IMR-90 (cell line): Measurements from ENCODE around the gene PMP22. TPM values are rescaled to one million over a fixed set of nuclear protein-coding genes. Genes with fewer than 3 reads are reported as not detected.

Experiments
- ATAC-seq: fragments of 200-7000 bp; cut with Tn5 transposase; 2 replicates; pipeline ENCODE4 v1.9.1; 2020; ENCODE audit warnings: low read depth, mild to moderate bottlenecking, moderate library complexity
- BruUV-seq: library from RNA; stranded (reverse); fragments of 400-500 nt; replicated peaks from 2 replicates; lab custom pipeline; 2021; lab: Mats Ljungman, UMichigan
- CTCF ChIA-PET: fragments of 300-600 bp; formaldehyde crosslinking; extraction: SDS; loops from one replicate; lab custom pipeline; 2021; ENCODE audit warnings: antibody characterized with exemption; lab: Yijun Ruan, JAX
- POLR2A ChIA-PET: fragments of 300-600 bp; sonication (Branson Sonifier 250); formaldehyde crosslinking; loops from one replicate; lab custom pipeline; 2022; ENCODE audit warnings: antibody characterized with exemption; ENCODE audit not compliant: unreplicated experiment; lab: Charles Lee
- DNase-seq: peaks from one replicate; pipeline ENCODE4 v3.0.0; 2013
- H2AFZ ChIP-seq: replicated peaks from 2 replicates; pipeline ENCODE3; 2013; ENCODE audit warnings: low read length, mild to moderate bottlenecking; ENCODE audit not compliant: poor library complexity
- H2AK5ac ChIP-seq: 2 replicates; pipeline ENCODE4 v1.6.1; 2013; ENCODE audit warnings: low read depth, low read length, inconsistent platforms
- H2AK9ac ChIP-seq: replicated peaks from 2 replicates; pipeline ENCODE3; 2013; ENCODE audit warnings: mild to moderate bottlenecking, low read depth, low read length, moderate library complexity; ENCODE audit not compliant: poor library complexity
- H2BK120ac ChIP-seq: 2 replicates; pipeline ENCODE4 v1.6.1; 2013; ENCODE audit warnings: low read depth, low read length, inconsistent platforms
- H2BK15ac ChIP-seq: 3 replicates; pipeline ENCODE4 v1.6.1; 2013; ENCODE audit warnings: low read depth, low read length, inconsistent platforms
- H2BK20ac ChIP-seq: 2 replicates; pipeline ENCODE4 v1.6.1; 2013; ENCODE audit warnings: low read depth, mild to moderate bottlenecking, inconsistent platforms, low read length, moderate library complexity
- H2BK5ac ChIP-seq: 2 replicates; pipeline ENCODE4 v1.6.1; 2013; ENCODE audit warnings: mild to moderate bottlenecking, low read depth, low read length, inconsistent platforms; ENCODE audit not compliant: poor library complexity, severe bottlenecking
- H3K14ac ChIP-seq: replicated peaks from 2 replicates; pipeline ENCODE4 v1.6.1; 2013; ENCODE audit warnings: low read depth, low read length, inconsistent platforms
- H3K18ac ChIP-seq: 2 replicates; pipeline ENCODE4 v1.6.1; 2013; ENCODE audit warnings: low read depth, low read length, control low read depth
- H3K23ac ChIP-seq: 2 replicates; pipeline ENCODE4 v1.6.1; 2013; ENCODE audit warnings: low read depth, low read length, inconsistent platforms
- H3K27ac ChIP-seq: 2 replicates; pipeline ENCODE4 v1.5.1; 2013; ENCODE audit warnings: mild to moderate bottlenecking, control low read depth, low read length; ENCODE audit not compliant: insufficient read depth
- H3K27me3 ChIP-seq: 2 replicates; pipeline ENCODE4 v1.6.1; 2013; ENCODE audit warnings: low read length; ENCODE audit not compliant: control insufficient read depth, insufficient read depth
- H3K36me3 ChIP-seq: 2 replicates; pipeline ENCODE4 v1.6.1; 2013; ENCODE audit warnings: low read length, mixed read lengths; ENCODE audit not compliant: control insufficient read depth, insufficient read depth
- H3K4ac ChIP-seq: 2 replicates; pipeline ENCODE4 v1.6.1; 2013; ENCODE audit warnings: low read depth, low read length, inconsistent platforms
- H3K4me1 ChIP-seq: 2 replicates; pipeline ENCODE4 v1.6.1; 2013; ENCODE audit warnings: low read length, mixed read lengths; ENCODE audit not compliant: control insufficient read depth, insufficient read depth
- H3K4me2 ChIP-seq: 2 replicates; pipeline ENCODE4 v1.6.1; 2013; ENCODE audit warnings: low read depth, mild to moderate bottlenecking, control low read depth, low read length, moderate library complexity
- H3K4me3 ChIP-seq: 2 replicates; pipeline ENCODE4 v1.5.1; 2013; ENCODE audit warnings: low read depth, mild to moderate bottlenecking, control low read depth, low read length, moderate library complexity; ENCODE audit not compliant: insufficient read depth
- H3K56ac ChIP-seq: 2 replicates; pipeline ENCODE4 v1.6.1; 2013; ENCODE audit warnings: low read length, inconsistent platforms; ENCODE audit not compliant: insufficient read depth; ENCODE audit errors: extremely low read depth
- H3K79me1 ChIP-seq, 2 experiments: 2 replicates each; pipeline ENCODE4 v1.6.1; 2013; ENCODE audit warnings: low read length in 2 of 2, inconsistent platforms in 1 of 2, low read depth in 1 of 2
- H3K9ac ChIP-seq: 2 replicates; pipeline ENCODE4 v1.6.1; 2013; ENCODE audit warnings: low read depth, low read length, control low read depth
- H3K9me1 ChIP-seq: 2 replicates; pipeline ENCODE4 v1.6.1; 2013; ENCODE audit warnings: low read length, inconsistent platforms; ENCODE audit not compliant: insufficient read depth
- H3K9me3 ChIP-seq: 2 replicates; pipeline ENCODE4 v1.6.1; 2013; ENCODE audit warnings: low read length; ENCODE audit not compliant: control insufficient read depth, insufficient read depth
- H4K20me1 ChIP-seq: 2 replicates; pipeline ENCODE4 v1.6.1; 2013; ENCODE audit warnings: low read length, inconsistent platforms; ENCODE audit not compliant: insufficient read depth
- H4K5ac ChIP-seq: 2 replicates; pipeline ENCODE4 v1.6.1; 2013; ENCODE audit warnings: mild to moderate bottlenecking, low read depth, low read length, control low read depth
- H4K8ac ChIP-seq, 2 experiments: 2 replicates each; pipeline ENCODE4 v1.6.1; 2013; ENCODE audit warnings: low read depth in 2 of 2, low read length in 2 of 2, control low read depth in 1 of 2, inconsistent platforms in 1 of 2
- H4K91ac ChIP-seq: 2 replicates; pipeline ENCODE4 v1.6.1; 2013; ENCODE audit warnings: low read depth, low read length, inconsistent platforms; ENCODE audit not compliant: insufficient read depth
- BHLHE40 ChIP-seq: fragments of 150-350 bp; IDR thresholded peaks from 2 replicates; pipeline ENCODE4 v1.6.1; 2016; ENCODE audit warnings: mild to moderate bottlenecking, low read depth, low read length
- CEBPB ChIP-seq: IDR thresholded peaks from 2 replicates; pipeline ENCODE4 v1.6.1; 2012; ENCODE audit warnings: low read depth, low read length, improper control_type of control experiment
- CTCF ChIP-seq: conservative IDR thresholded peaks from 2 replicates; pipeline ENCODE4 v1.5.1; 2012; ENCODE audit warnings: mild to moderate bottlenecking, low read depth, low read length, improper control_type of control experiment
- FOS ChIP-seq: fragments of 150-350 bp; IDR thresholded peaks from 2 replicates; pipeline ENCODE4 v1.6.1; 2016; ENCODE audit warnings: low read depth, low read length
- MAFK ChIP-seq: IDR thresholded peaks from 2 replicates; pipeline ENCODE4 v1.6.1; 2012; ENCODE audit warnings: low read depth, low read length, improper control_type of control experiment
- POLR2A ChIP-seq: IDR thresholded peaks from 2 replicates; pipeline ENCODE4 v1.6.1; 2012; ENCODE audit warnings: mild to moderate bottlenecking, low read depth, low read length
- RAD21 ChIP-seq: IDR thresholded peaks from 2 replicates; pipeline ENCODE4 v1.6.1; 2012; ENCODE audit warnings: low read length, improper control_type of control experiment
- RCOR1 ChIP-seq: IDR thresholded peaks from 2 replicates; pipeline ENCODE4 v1.6.1; 2012; ENCODE audit warnings: mild to moderate bottlenecking, low read length, improper control_type of control experiment; ENCODE audit not compliant: insufficient replicate concordance
- WGBS, 2 experiments: methylation state at CpG; one replicate each; pipeline versions ENCODE4 v1.1.5 to v1.1.7; 2013; ENCODE audit warnings: missing lambda C conversion rate in 2 of 2; ENCODE audit not compliant: insufficient read length in 1 of 2; ENCODE audit errors: extremely low coverage in 2 of 2; 5-methylcytosine and 5-hydroxymethylcytosine counted together
- dilution Hi-C: fragments of 300-500 bp; cut with HindIII; formaldehyde crosslinking; loops from one replicate; pipeline ENCODE4 v1.14.3; 2018; ENCODE audit warnings: low sequenced_read_pairs; ENCODE audit not compliant: unreplicated experiment
- in situ Hi-C: fragments of 300-500 bp; cut with MboI; formaldehyde crosslinking; loops from 3 replicates; pipeline ENCODE4 v1.14.3; 2019; ENCODE audit warnings: low sequenced_read_pairs, inconsistent platforms, mixed read lengths
- intact Hi-C: fragments of 100-400 bp; cut with micrococcal nuclease; formaldehyde crosslinking; loops from 2 replicates; pipeline ENCODE4 v1.10.0; 2022
- polyA plus RNA-seq, 3 experiments: library from polyadenylated mRNA; depleted of rRNA; stranded (reverse); fragments of >200 nt; gene quantifications; 2 replicates each; pipeline ENCODE4 v1.2.3, GENCODE V29; 2012; ENCODE audit warnings: low replicate concordance in 1 of 3
- total RNA-seq: library from RNA; depleted of rRNA; stranded (reverse); fragments of >200 nt; gene quantifications from 2 replicates; pipeline ENCODE4 v1.2.3, GENCODE V29; 2012
- TF ChIP-seq, protein P1 (sequence below): fragments of 150-350 bp; IDR thresholded peaks from 2 replicates; pipeline ENCODE4 v1.6.1; 2016; ENCODE audit warnings: low read depth, mild to moderate bottlenecking, low read length, moderate library complexity, borderline replicate concordance

Gene PMP22
- total and polyA plus RNA-seq, 2 of the 4 experiments (the other 2 are of a cell fraction) = 33.5 to 72.8 TPM

GRCh38 chr17:15230866-15231265, 34.3 kb downstream of the PMP22 start:
- no peak overlapping the region for H4K5ac ChIP-seq
- no peak overlapping the region for H3K18ac ChIP-seq
- H2BK5ac ChIP-seq = no peak overlapping the region
- no peak overlapping the region for H3K4me2 ChIP-seq
- H3K9me1 ChIP-seq = peaks cover 4% of the 10 kb centered on the region; the same call in 1 of the 2 replicates
- 93% methylated on average over 7 of the region's 18 CpGs; no CpG with 5 or more reads in 1 of the 2 experiments for WGBS, 2 experiments
- dilution Hi-C loops = no loop called here
- DNase-seq (no peak), ATAC-seq (no peak)
- H3K79me1 ChIP-seq = peaks cover 0 to 31% of the 10 kb centered on the region in 2 experiments; a peak in 1 of 4 replicates
- no peak overlapping the region for H3K14ac ChIP-seq
- no peaks in the 10 kb centered on the region for H3K27me3 ChIP-seq
- no peak overlapping the region for H3K4me3 ChIP-seq
- H3K9me3 ChIP-seq = no peaks in the 10 kb centered on the region
- no peak overlapping the region for H3K27ac ChIP-seq
- no peak overlapping the region for H3K9ac ChIP-seq
- H3K4ac ChIP-seq = no peak overlapping the region
- H3K36me3 ChIP-seq = peaks cover 55% of the 10 kb centered on the region
- H4K91ac ChIP-seq = no peak overlapping the region
- H2BK20ac ChIP-seq = no peak overlapping the region
- intact Hi-C loops = no loop called here
- ChIA-PET POLR2A (no interaction called here), CTCF (interaction anchor here (0.7 kb wide), 1 partner anchor 1995 kb away, joined by 4 read pairs; no protein-coding TSS in a partner anchor)
- no peak overlapping the region for H2AFZ ChIP-seq
- H2BK120ac ChIP-seq = no peak overlapping the region
- peaks cover 4% of the 10 kb centered on the region for H3K4me1 ChIP-seq
- no peak overlapping the region for H2AK5ac ChIP-seq
- H4K8ac ChIP-seq = no peak overlapping the region
- no peak for TF ChIP-seq BHLHE40
- TF ChIP-seq CEBPB = no peak
- TF ChIP-seq RAD21 = no peak
- no peak for TF ChIP-seq MAFK
- TF ChIP-seq RCOR1 = no peak
- TF ChIP-seq, protein P1, sequence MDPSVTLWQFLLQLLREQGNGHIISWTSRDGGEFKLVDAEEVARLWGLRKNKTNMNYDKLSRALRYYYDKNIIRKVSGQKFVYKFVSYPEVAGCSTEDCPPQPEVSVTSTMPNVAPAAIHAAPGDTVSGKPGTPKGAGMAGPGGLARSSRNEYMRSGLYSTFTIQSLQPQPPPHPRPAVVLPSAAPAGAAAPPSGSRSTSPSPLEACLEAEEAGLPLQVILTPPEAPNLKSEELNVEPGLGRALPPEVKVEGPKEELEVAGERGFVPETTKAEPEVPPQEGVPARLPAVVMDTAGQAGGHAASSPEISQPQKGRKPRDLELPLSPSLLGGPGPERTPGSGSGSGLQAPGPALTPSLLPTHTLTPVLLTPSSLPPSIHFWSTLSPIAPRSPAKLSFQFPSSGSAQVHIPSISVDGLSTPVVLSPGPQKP = no peak
- no peak for TF ChIP-seq CTCF
- no peak for TF ChIP-seq POLR2A
- no peak for TF ChIP-seq FOS
- peaks cover 14% of the 10 kb centered on the region; the same call in 1 of the 2 replicates for H4K20me1 ChIP-seq
- H2BK15ac ChIP-seq = no peak overlapping the region
- no peak overlapping the region for H3K23ac ChIP-seq
- no TSS peak for BruUV-seq
- in situ Hi-C loops = no loop called here
- H3K56ac ChIP-seq = no peak overlapping the region
- H2AK9ac ChIP-seq = no peak overlapping the region
